ENCODE data around the gene THBS3.
"Not testable (repeated sequence)": the region's sequence is repeated elsewhere in the genome, so short reads cannot be mapped to it uniquely, and the experiment has no call there.

THBS3 gene

DNA sequence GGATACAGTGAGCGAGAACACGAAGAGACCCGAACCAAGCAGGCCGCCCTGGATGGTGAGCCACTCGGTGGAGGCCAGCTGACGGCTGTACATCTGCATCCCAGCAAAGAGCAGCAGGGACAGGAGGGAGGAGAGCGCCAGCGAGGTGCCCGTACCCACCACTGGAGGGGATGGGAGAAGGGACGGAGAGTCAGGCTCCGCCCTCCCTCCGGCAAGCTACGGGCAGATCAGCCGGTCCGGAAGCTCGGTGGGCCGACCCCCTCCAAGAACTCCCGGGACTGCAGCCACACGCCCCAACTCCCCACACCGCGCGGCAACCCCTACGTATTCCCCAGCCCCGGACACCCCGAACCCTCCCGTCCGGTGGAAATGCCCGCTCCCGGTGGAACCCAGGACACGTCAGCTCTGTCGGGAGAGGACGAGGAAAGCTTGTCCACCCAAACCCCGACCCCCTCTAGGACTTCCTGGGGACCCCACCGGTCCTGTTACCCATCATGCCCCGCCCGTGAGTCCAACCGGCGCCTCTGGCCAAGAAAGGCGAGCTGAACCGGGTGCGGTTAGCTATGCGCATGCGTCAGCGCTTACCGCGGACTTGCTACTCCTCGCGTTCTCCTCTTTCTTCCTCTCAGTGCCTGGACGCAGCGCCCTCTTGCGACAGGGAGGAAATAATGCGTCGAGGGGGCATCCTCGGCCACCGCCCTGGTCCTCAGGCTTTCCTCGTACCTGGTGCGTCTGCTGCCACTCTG lies 34.8 kb downstream of the THBS3 start, which contains the start of gene KRTCAP2:
TSS of gene KRTCAP2 (minus strand) at position 573 of the 746 bp plus-strand sequence. CDS start at position 493, 80 bp downstream.
- DNase-seq, result peak; percentile 100

DNA sequence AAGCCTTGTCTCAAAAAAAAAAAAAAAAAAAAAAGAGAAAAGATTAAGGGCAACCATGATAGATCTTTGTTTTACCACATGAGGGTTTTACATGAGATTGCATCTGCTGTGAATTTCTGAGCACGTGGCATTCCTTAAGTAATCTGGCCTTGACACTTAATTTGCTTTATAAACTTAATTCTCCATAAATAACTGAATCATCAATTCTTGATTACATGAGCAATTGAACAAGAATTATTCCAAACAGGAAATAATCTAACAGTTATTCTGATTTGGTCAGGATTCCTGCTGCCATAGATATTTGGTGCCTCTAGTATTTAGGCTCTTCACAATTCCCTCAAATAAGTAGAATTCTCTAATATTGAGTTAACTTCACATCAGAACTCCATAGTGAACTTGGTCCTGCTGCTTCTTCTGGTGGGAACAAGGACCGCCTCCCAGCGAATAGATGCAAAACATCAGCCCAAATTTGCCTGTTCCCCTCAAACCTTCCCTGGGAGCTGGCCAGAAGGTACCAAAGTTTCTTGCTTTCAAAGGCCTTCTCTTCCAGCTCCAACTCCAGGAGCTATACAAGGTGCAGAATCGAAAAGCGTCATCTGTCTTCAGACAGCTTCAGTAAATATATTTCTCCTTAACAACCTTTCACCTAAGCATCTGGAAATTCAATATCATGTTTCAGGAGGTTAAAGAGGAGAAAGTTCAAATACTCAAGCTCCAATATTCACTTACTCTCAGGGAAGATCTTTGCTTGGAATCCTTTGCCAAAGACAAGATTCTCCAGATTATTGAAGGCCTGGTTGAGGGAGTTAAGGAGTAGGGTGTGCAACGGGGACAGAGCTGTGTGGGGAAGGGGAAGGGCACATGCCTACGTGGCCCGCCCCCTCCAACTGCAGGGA lies 35.6 kb downstream of the THBS3 start:
- DNase-seq, result no peak

DNA sequence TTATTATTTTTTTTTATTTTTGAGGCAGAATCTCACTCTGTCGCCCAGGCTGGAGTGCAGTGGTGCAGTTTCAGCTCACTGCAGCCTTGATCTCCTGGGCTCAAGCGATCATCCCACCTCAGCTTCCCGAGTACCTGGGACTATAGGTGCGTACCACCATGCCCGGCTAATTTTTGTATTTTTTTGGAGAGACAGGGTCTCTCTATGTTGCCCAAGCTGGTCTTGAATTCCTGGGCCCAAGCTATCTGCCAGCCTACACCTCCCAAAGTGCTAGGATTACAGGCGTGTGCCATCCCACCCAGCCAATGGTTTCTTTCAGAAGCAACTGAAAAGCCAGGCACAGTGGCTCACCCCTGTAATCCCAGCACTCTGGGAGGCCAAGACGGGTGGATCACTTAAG lies 36.9 kb downstream of the THBS3 start:
- no peak for DNase-seq

DNA sequence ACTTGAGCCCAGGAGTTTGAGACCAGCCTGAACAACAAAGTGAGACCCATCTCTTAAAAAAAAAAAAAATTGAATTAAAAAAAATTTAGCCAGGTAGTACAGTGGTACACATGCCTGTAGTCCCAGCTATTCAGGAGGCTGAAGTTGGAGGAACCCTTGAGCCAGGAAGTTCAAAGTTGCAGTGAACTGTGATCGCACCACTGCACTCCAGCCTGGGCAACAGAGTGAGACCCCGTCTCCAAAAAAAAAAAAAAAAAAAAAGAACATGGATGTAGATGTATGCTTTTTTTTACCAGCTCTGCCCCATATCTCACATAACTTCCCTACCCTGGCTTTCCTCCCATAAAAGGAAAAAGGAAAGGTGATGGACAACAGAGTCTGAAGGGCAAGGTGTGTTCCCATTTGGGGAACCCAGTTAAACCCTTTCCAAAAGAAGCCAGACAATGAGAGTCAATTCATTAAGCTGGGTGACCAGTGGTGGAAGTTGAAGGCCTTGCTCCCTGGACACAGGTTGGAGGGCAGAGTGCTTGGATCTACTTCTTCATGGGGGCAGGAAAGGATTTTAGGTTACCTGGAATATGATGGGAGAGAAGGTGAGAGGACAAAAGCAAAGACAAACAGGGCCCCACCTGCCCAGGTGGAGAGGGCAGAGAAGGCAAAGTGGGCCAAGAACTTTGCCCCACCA lies 37.5 kb downstream of the THBS3 start:
- no peak for DNase-seq

DNA sequence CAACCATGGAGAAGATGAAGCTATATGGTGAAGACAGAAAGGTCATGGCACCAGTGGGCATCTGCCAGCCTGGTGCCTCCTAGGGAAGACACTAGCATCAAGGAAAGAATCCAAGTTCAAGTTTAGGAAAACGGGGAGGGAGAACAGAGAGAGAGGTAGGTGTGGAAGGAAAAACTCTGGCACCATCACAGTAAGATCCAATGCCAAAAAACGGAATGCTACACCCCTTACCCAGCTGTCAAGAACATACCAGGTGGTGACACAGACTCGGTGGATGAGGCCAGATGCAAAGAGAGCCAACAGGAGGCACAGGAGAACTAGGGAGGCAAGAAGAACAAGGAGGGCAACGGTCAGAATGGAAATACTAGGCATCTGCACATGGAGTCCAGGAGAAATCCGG lies 38.2 kb downstream of the THBS3 start:
- no peak for DNase-seq

DNA sequence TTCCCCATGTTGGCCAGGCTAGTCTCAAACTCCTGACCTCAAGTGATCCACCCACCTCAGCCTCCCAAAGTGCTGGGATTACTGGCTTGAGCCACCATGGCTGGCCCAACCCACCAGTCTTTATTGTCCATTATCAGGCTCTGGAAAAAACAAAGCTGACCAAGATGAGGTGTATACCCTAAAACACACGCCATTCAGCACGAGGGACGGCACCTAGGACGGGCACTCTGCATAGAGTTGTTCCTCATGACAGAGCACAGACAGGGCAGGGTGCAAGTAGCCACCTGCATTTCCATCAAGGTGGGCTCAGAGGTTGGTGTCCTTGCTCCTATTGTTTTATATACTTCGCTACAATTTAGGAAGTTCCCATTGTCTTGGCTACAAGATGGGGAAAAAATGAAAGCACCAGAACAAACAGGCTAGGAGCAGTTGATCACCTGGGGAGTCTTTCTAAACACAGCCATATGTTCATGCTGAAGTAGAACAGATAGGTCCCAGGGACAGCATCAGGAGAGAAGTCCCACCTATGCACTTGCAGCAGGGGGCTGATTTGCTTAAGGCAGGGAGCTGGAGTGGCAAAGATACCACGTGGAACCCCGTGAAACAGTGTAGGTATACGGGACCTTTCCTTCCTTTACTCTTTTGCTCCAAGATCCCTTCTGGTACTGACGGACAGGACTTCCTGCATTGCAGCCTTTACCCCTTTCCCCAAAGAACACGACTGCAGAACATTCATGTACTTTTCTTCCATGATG lies 39.1 kb downstream of the THBS3 start:
- no peak for DNase-seq

DNA sequence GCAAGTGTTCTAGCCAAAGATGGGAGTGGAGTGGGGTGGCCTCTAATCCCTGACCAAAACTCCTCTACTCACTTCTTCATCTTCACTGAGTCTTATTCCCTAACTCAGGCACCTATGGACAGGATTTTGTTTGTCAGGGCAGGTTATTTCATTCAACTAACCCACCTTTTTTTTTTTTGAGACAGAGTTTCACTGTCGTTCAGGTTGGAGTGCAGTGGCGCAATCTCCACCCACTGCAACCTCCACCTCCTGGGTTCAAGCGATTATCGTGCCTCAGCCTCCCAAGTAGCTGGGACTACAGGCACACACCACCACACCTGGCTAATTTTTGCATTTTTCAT lies 39.6 kb downstream of the THBS3 start:
- not testable (repeated sequence) for DNase-seq

DNA sequence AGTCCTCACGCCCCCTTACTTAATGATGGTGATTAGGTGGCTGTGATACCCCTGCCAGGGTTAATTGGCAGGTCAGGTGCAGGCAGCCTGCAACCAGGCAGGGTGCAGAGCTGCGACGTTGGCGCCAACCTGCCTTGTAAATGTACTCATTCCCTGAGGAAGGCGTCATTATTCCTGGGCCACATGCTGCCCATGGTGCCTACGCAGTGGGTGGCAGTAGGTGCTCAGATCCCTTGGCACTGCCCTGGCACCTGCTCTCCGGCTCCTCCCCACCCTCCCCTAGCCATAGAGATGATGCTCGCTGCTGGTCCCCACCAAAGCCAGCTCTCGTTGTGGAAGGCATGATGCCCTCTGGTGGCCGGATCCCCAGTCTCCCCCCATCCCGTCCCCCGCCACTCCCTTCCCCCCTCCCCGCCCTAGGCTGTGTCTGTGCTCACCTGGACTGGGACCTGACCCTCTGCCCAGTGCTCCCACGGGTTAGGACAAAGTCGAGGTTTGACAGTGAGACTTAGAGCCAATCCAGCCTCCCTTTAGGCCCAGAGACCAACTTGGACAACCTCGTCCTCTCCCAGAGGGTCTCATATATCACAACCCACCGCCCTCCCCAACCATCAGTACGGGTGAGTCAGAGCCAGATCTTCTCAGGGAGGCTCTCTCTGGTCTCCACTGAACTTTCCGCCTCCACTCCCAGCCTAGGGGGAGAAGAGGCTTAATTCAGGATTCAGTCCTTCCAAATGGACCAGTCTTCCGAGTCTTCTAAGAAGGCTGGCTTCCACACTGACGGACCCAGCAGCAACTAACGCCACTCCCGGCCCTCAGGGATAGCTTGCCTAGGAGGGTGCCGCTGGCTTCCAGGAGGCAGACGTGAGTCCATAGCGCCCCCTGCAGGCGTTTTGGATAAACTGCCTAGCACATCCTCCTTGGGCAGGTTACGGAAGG lies 40.3 kb downstream of the THBS3 start:
- DNase-seq, result peak; percentile 97

DNA sequence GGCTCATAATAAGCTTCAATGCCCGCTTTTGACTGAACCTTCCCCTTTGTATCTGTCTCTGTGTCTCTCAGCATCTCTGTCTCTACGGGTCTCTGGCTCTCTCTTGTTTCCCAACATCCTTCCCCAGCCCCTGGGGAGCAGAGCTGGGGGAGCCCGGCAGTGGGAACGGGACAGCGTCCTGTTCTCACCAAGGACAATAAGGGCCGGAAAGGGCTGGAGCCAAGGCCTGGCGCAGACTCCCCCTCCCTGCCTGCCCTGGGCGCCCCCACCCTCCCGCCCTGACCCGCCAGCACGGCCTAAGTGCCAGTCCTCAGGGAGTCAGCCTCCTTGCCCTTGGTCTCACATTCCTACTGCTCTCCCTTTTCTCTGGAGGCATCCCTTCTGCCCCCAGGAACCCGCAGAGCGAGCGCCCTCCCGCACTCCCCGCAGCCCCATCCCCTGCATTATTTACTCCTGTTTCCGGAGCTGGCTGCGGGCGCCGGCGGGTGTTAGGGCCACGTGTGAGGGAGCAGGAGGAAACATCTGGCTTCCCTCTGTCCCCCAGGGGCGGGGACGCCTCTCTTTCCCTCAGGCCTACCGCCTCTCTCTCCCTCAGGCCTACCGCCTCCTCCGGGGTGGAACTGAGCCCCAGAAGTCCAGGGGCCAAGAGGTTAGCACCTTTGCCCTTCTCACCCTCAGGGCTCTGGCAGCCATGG lies 41.1 kb downstream of the THBS3 start:
- DNase-seq, result no peak

DNA sequence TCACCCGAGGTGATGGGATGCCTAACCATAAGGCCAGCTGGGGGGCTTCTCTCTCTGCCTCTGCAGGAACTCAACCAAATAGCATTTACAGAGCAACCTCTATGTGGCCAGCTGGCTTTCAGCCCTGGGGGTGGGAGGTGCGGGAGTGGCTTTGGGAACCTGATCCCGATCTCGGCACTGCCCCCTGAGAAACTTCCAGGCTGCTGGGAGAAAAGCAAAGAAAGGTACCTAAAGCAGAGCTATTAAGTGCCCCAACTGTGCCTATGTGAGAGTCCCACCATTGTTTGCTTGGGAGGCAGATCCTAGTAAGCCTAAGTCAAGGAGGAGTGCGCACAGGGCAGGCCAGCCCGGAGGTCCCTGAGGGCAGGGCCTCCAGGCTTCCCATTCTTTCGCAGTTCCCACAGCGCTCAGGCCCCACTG lies 41.6 kb downstream of the THBS3 start:
- DNase-seq, result no peak

DNA sequence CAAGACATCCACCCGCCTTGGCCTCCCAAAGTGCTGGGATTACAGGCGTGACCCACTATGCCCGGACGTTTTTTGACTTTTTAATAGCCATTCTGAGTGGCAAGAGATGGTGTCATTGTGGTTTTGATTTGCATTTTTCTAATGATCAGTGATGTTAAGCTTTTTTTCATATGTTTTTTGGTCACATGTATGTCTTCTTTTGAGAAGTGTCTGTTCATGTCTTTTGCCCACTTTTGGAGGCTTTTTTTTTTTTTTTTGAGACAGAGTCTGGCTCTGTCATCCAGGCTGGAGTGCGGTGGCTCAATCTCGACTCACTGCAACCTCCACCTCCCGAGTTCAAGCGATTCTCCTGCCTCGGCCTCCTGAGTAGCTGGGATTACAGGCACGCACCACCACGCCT lies 43.1 kb downstream of the THBS3 start:
- DNase-seq, result not testable (repeated sequence)

DNA sequence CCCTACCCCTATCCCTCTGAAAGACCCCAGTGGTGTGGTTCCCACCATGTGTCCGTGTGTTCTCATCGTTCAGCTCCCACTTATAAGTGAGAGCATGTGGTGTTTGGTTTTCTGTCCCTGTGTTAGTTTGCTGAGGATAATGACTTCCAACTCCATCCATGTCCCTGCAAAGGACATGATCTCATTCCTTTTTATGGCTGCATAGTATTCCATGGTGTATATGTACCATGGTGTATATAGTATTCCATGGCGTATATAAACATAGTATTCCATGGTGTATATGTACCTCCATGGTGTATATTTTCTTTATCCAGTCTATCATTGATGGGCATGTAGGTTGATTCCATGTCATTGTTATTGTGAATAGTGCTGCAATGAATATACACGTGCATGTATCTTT lies 43.9 kb downstream of the THBS3 start:
- DNase-seq, result not testable (repeated sequence)

DNA sequence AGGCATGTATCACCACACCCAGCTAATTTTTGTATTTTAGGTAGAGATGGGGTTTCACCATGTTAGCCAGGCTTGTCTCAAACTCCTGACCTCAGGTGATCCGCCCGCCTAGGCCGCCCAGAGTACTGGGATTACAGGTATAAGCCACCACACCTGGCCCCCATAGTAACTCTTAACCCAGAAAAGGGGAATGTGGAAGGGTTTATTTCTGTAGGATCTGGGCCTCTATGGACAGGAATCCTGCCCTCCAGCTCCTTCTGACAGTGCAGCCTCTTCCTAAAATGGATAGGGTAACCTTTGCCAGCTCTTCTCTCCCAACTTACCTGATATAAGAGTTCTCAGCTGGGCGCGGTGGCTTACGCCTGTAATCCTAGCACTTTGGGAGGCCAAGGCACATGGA lies 45.1 kb downstream of the THBS3 start:
- not testable (repeated sequence) for DNase-seq

DNA sequence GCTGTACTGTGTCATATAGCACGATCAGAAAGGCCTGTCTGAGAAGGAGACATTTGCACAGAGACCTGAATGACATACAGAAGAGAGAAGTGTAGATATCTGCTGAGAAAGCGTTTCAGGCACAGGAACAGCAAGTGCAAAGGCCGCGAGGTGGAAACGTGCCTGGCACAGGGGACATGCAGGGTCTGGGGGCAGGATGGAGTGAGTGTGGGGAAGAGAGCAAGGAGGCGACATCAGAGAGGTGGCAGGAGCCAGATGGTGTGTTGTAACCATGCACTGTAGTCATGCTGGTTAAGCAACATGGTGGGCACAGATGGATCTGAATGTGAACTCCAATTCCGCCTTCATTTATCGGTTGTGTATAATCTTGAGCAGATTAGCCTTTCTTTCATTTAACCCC lies 47.6 kb downstream of the THBS3 start:
- DNase-seq, result peak; percentile 26

DNA sequence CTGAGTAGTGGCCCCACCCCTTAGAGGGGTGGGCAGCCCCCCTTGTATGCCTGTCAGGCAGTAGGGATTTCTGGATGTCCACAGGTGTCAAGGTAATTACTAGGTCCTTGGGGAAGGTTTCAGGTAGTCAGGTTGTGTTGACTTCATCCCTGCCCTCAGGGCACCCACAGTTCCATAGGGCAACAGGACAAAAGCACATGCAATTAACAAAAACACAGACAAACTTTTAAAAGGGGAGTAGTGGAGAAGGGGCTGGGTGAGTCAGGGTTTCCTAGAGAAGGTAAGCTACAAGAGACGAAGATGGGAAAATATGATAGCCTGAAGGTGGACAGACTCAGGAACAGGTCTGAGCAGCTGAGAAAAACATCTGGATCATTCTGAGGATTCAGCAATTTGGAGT lies 48.7 kb downstream of the THBS3 start:
- no peak for DNase-seq

DNA sequence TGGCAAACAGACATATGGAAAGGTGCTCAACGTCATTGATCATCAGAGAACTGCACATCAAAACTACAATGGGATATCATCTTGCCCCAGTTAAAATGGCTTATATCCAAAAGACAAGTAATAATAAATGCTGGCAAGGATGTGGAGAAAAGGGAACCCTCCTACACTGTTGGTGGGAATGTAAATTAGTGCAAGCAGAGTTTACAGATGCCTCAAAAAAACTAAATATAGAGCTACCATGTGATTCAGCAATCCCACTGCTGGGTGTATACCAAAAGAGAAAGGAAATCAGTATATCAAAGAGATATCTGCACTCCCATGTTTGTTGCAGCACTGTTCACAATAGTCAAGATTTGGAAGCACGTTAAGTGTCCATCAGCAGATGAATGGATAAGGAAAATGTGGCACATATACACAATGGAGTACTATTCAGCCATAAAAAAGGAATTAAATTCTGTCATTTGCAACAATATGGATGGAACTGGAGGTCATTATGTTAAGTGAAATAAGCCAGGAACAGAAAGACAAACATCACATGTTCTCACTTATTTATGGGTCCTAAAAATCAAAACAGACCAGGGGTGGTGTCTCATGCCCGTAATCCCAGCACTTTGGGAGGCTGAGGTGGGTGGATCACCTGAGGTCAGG lies 51.6 kb downstream of the THBS3 start:
- DNase-seq, result not testable (repeated sequence)

Measured in NCI-H1694 (cell line).